OCI-LY7 (cell line): ENCODE data around the gene GNG7. TPM values are rescaled to one million over a fixed set of nuclear protein-coding genes. Genes with fewer than 3 reads are reported as not detected.
"Not testable (repeated sequence)": the region's sequence is repeated elsewhere in the genome, so short reads cannot be mapped to it uniquely, and the experiment has no call there.

Experiments used
- BruUV-seq: library from RNA; stranded (reverse); fragments of 400-500 nt; replicated peaks from 2 replicates; lab custom pipeline; 2021; lab: Mats Ljungman, UMichigan
- CTCF ChIA-PET: fragments of 300-600 bp; sonication (Branson Sonifier 250); formaldehyde crosslinking; loops from one replicate; lab custom pipeline; 2022; ENCODE audit warnings: antibody characterized with exemption; ENCODE audit not compliant: unreplicated experiment; lab: Charles Lee
- POLR2A ChIA-PET: fragments of 300-600 bp; sonication (Branson Sonifier 250); formaldehyde crosslinking; loops from one replicate; lab custom pipeline; 2022; ENCODE audit warnings: antibody characterized with exemption; lab: Charles Lee
- DNase-seq: peaks from one replicate; pipeline ENCODE4 v3.0.0-alpha.2; 2015; ENCODE audit warnings: low spot score
- H2AFZ ChIP-seq: fragments of 200-600 bp; sonication (generic), shearing (Covaris generic); 2 replicates; pipeline ENCODE4 v1.6.1; 2014; ENCODE audit warnings: mild to moderate bottlenecking, antibody characterized with exemption, low read length, moderate library complexity
- H3K27ac ChIP-seq: fragments of 200-600 bp; sonication (generic); 2 replicates; pipeline ENCODE4 v1.5.1; 2014; ENCODE audit warnings: mixed run types, low read depth, mild to moderate bottlenecking, moderate library complexity, low read length, inconsistent platforms; ENCODE audit not compliant: poor library complexity, severe bottlenecking
- H3K36me3 ChIP-seq: fragments of 200-600 bp; sonication (generic); 2 replicates; pipeline ENCODE4 v1.6.1; 2014; ENCODE audit warnings: mild to moderate bottlenecking, antibody characterized with exemption, low read length, moderate library complexity, mixed read lengths; ENCODE audit not compliant: insufficient read depth
- H3K4me1 ChIP-seq: fragments of 200-600 bp; sonication (generic); 2 replicates; pipeline ENCODE4 v1.5.1; 2014; ENCODE audit warnings: mild to moderate bottlenecking, low read length; ENCODE audit not compliant: insufficient read depth, poor library complexity, severe bottlenecking
- H3K4me2 ChIP-seq: fragments of 200-600 bp; sonication (generic); 2 replicates; pipeline ENCODE4 v1.6.1; 2014; ENCODE audit warnings: mild to moderate bottlenecking, low read length
- H3K4me3 ChIP-seq: fragments of 200-600 bp; sonication (generic); 2 replicates; pipeline ENCODE4 v1.5.1; 2014; ENCODE audit warnings: mild to moderate bottlenecking, low read depth, low read length; ENCODE audit not compliant: poor library complexity, severe bottlenecking
- H3K79me2 ChIP-seq: fragments of 200-600 bp; sonication (generic); 2 replicates; pipeline ENCODE4 v1.6.1; 2016; ENCODE audit warnings: low read depth, mild to moderate bottlenecking, low read length, moderate library complexity, mixed read lengths; ENCODE audit not compliant: insufficient read depth
- H3K9me2 ChIP-seq: fragments of 200-600 bp; sonication (generic); 2 replicates; pipeline ENCODE4 v1.6.1; 2016; ENCODE audit warnings: mild to moderate bottlenecking, low read length, mixed read lengths; ENCODE audit not compliant: insufficient read depth
- H3K9me3 ChIP-seq: fragments of 200-600 bp; sonication (generic); 2 replicates; pipeline ENCODE4 v1.6.1; 2014; ENCODE audit warnings: mild to moderate bottlenecking, mixed run types, low read length, mixed read lengths
- H4K20me1 ChIP-seq: fragments of 200-600 bp; sonication (generic); 2 replicates; pipeline ENCODE4 v1.6.1; 2014; ENCODE audit warnings: mild to moderate bottlenecking, antibody characterized with exemption, low read length, moderate library complexity, mixed read lengths; ENCODE audit not compliant: insufficient read depth
- EZH2phosphoT487 ChIP-seq: fragments of 200-600 bp; sonication (generic); IDR thresholded peaks from 2 replicates; pipeline ENCODE4 v1.6.1; 2018; ENCODE audit warnings: low read depth, borderline replicate concordance, mild to moderate bottlenecking, mixed run types, antibody characterized with exemption, low read length, moderate library complexity, mixed read lengths
- intact Hi-C: fragments of 100-400 bp; cut with micrococcal nuclease; formaldehyde crosslinking; loops from one replicate; pipeline ENCODE4 v1.10.0; 2022; ENCODE audit not compliant: unreplicated experiment
- total RNA-seq, 2 experiments: library from RNA; depleted of rRNA in 1 of 2; stranded (reverse); fragments of >200 nt in 1 of 2; shearing (Covaris generic) in 1 of 2; gene quantifications; 2 replicates each; pipeline ENCODE4 v1.2.3, GENCODE V29; 2014 to 2022
- TF ChIP-seq, protein P1 (sequence below): fragments of 200-600 bp; sonication (generic); conservative IDR thresholded peaks from 2 replicates; pipeline ENCODE4 v1.5.1; 2014; ENCODE audit warnings: mild to moderate bottlenecking, antibody characterized with exemption, low read length, moderate library complexity, mixed read lengths

Gene GNG7
- total RNA-seq, 2 experiments from 2014 or later = 13.9 to 15.3 TPM

DNA sequence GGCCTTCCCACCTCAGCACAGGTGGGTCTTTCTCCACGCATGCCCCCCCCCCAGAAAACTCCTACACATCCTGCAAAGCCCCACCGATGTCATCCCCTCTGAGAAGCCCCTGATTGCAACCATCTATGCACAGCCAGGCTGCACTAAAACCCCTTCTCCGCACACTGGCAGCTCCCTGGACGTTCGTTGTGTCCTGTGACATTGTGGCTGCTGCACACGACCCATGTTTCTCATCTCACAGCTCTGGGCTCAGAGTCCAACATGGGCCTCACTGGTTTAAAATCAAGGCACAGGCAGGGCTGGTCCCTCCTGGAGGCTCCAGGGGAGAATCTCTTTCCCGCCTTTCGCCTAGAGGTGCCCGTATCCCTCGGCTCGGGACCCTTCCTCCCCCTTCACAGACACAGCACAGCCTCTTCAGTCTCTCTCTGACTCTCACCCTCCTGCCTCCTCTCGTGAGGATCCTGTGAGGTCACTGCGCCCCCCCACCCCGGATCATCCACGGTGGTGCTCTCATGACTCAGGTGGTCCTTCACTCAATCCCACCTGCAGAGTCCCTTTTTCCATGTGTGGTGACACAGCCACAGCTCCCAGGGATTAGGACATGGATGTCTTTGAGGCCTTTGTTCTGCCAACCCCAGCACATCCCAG, 155.3 kb downstream of the GNG7 start:
- H3K4me2 ChIP-seq = no peak overlapping the region
- intact Hi-C loops = no loop called here
- H3K9me2 ChIP-seq = no peaks in the 10 kb centered on the region
- H2AFZ ChIP-seq = no peak overlapping the region
- TF ChIP-seq EZH2phosphoT487 = no peak
- TF ChIP-seq, protein P1, sequence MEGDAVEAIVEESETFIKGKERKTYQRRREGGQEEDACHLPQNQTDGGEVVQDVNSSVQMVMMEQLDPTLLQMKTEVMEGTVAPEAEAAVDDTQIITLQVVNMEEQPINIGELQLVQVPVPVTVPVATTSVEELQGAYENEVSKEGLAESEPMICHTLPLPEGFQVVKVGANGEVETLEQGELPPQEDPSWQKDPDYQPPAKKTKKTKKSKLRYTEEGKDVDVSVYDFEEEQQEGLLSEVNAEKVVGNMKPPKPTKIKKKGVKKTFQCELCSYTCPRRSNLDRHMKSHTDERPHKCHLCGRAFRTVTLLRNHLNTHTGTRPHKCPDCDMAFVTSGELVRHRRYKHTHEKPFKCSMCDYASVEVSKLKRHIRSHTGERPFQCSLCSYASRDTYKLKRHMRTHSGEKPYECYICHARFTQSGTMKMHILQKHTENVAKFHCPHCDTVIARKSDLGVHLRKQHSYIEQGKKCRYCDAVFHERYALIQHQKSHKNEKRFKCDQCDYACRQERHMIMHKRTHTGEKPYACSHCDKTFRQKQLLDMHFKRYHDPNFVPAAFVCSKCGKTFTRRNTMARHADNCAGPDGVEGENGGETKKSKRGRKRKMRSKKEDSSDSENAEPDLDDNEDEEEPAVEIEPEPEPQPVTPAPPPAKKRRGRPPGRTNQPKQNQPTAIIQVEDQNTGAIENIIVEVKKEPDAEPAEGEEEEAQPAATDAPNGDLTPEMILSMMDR = no peak
- H3K4me1 ChIP-seq = peaks cover 25% of the 10 kb centered on the region
- ChIA-PET POLR2A (no interaction called here), CTCF (no interaction called here)
- no peaks in the 10 kb centered on the region for H3K79me2 ChIP-seq
- no peaks in the 10 kb centered on the region for H3K36me3 ChIP-seq
- H4K20me1 ChIP-seq = no peaks in the 10 kb centered on the region
- H3K27ac ChIP-seq = no peak overlapping the region
- BruUV-seq = no TSS peak
- DNase-seq = no peak
- no peaks in the 10 kb centered on the region for H3K9me3 ChIP-seq
- no peak overlapping the region for H3K4me3 ChIP-seq

DNA sequence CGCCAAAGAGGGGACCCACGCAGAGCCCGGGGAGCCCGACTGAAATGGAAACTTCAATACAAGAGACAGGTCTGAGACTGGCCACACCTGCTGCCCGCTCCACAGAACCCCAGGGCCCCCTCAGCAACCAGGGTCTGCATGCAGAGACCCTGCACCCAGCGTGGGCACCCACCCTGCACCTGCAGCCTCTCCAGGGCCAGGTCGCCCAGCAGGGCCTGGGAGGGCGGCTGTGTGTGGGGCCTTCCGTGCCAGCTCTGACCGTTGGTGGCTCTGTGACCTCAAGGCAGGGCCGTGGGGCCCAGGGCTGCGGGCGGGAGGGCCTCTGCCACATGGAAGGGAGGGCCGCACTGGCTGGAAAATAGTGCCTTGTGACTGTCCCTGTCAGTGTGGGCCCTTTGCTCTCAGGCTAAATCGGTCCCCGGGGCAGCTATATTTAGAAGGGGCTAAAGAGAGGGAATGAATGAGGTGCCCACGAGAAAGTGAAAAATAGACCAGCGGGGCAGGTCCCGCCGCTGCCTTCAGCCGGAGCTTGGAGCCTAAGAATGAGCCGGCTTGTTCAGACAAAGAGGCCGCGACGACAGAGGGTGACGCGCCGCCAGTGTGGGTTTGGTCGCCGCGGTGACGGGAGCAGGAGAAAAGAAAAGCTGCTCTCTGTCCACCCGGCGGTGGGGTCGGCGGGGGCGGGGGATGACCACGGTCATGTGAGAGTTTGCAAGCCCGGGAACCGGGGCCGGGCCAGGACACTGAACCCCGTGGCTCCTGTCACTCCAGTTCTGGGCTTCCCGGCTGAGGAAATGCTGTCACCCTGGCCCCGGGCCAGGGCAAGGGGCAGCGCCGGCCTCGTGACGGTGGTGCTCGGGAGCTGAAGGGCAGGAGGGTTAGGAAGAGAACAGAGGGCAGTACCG, 156.1 kb downstream of the GNG7 start:
- BruUV-seq = no TSS peak
- Histone ChIP-seq H4K20me1 (no peaks in the 10 kb centered on the region), H3K79me2 (no peaks in the 10 kb centered on the region), H2AFZ (no peak overlapping the region), H3K4me3 (no peak overlapping the region), H3K9me3 (no peaks in the 10 kb centered on the region), H3K36me3 (no peaks in the 10 kb centered on the region), H3K4me1 (peaks cover 25% of the 10 kb centered on the region), H3K27ac (no peak overlapping the region), H3K9me2 (no peaks in the 10 kb centered on the region), H3K4me2 (no peak overlapping the region)
- ChIA-PET CTCF (no interaction called here), POLR2A (no interaction called here)
- no peak for TF ChIP-seq EZH2phosphoT487
- TF ChIP-seq, protein P1 = no peak
- no peak for DNase-seq
- intact Hi-C loops = no loop called here

DNA sequence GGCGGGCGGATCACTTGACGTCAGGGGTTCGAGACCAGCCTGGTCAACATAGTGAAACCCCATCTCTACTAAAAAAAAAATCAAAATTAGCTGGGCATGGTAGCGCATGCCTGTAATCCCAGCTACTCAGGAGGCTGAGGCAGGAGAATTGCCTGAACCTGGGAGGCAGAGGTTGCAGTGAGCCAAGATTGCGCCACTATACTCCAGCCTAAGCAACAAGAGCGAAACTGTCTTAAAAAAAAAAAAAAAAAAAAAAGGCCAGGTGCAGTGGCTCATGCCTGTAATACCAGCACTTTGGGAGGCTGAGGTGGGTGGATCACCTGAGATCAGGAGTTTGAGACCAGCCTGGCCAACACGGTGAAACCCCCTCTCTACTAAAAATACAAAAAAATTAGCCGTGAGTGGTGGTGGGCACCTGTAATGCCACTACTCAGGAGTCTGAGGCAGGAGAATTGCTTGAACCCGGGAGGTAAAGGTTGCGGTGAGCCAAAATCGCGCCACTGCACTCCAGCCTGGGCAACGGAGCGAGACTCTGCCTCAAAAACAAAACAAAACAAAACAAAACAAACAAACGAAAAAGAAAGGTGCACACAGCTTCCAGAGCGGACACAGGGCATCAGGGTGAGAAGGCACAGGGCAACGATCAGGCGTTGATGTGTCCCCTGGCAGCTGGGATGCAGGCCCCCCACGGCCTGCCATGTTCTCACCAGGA, 156.9 kb downstream of the GNG7 start:
- H3K9me3 ChIP-seq, H3K9me2 ChIP-seq, POLR2A ChIA-PET, H3K27ac ChIP-seq, DNase-seq, H4K20me1 ChIP-seq, H3K79me2 ChIP-seq, BruUV-seq, intact Hi-C loops, H2AFZ ChIP-seq, H3K36me3 ChIP-seq, H3K4me2 ChIP-seq, H3K4me3 ChIP-seq, CTCF ChIA-PET: not testable (repeated sequence)
- peaks cover 25% of the 10 kb centered on the region for H3K4me1 ChIP-seq
